ENCODE measurements around the gene TOMM22.

Gene TOMM22

GRCh38 chr22:38694940-38695339, 13.2 kb downstream of the TOMM22 start:
- TF ChIP-seq POLR2AphosphoS5 (IDR thresholded peaks at IDR 0.05; ENCODE audit: low read depth, low read length), result no peak
- TF ChIP-seq SIN3A (IDR thresholded peaks at IDR 0.05; ENCODE audit: borderline replicate concordance, insufficient read depth, low read length), result no peak
- TF ChIP-seq REST (IDR thresholded peaks at IDR 0.05; ENCODE audit: insufficient read depth in 1 of 2, low read depth in 2 of 2, low read length in 2 of 2), result no peak
- TF ChIP-seq FOXP2 (optimal IDR thresholded peaks at IDR 0.05; ENCODE audit: borderline replicate concordance, extremely low read depth, extremely low read length, insufficient read depth), result no peak
- TF ChIP-seq TAF1 (IDR thresholded peaks at IDR 0.05; ENCODE audit: borderline replicate concordance, insufficient read depth, low read length), result no peak

- TF ChIP-seq SIN3A (IDR thresholded peaks at IDR 0.05; ENCODE audit: borderline replicate concordance, insufficient read depth, low read length) (0 out of 2 replicates have a peak, but pooled peaks have one; percentile 39), FOXP2 (optimal IDR thresholded peaks at IDR 0.05; ENCODE audit: borderline replicate concordance, extremely low read depth, extremely low read length, insufficient read depth) (no peak)
These were observed 15.1 kb downstream of the TOMM22 start for GRCh38 chr22:38696606-38697424.

- TF ChIP-seq SIN3A (IDR thresholded peaks at IDR 0.05; ENCODE audit: borderline replicate concordance, insufficient read depth, low read length), result no peak
- TF ChIP-seq REST (IDR thresholded peaks at IDR 0.05; ENCODE audit: insufficient read depth in 1 of 2, low read depth in 2 of 2, low read length in 2 of 2), result no peak
- no peak for TF ChIP-seq TAF1 (IDR thresholded peaks at IDR 0.05; ENCODE audit: borderline replicate concordance, insufficient read depth, low read length)
- no peak for TF ChIP-seq POLR2AphosphoS5 (IDR thresholded peaks at IDR 0.05; ENCODE audit: low read depth, low read length)
- TF ChIP-seq FOXP2 (optimal IDR thresholded peaks at IDR 0.05; ENCODE audit: borderline replicate concordance, extremely low read depth, extremely low read length, insufficient read depth), result no peak
These were observed 15.8 kb downstream of the TOMM22 start for GRCh38 chr22:38697425-38698089.

GRCh38 chr22:38698407-38699094, 16.8 kb downstream of the TOMM22 start:
- TF ChIP-seq POLR2AphosphoS5 (IDR thresholded peaks at IDR 0.05; ENCODE audit: low read depth, low read length) (no peak), REST (IDR thresholded peaks at IDR 0.05; ENCODE audit: insufficient read depth in 1 of 2, low read depth in 2 of 2, low read length in 2 of 2) (no peak)

GRCh38 chr22:38699143-38699542, 17.4 kb downstream of the TOMM22 start:
- no peak for TF ChIP-seq TAF1 (IDR thresholded peaks at IDR 0.05; ENCODE audit: borderline replicate concordance, insufficient read depth, low read length)
- no peak for TF ChIP-seq POLR2AphosphoS5 (IDR thresholded peaks at IDR 0.05; ENCODE audit: low read depth, low read length)

GRCh38 chr22:38699784-38700183, 18.0 kb downstream of the TOMM22 start:
- no peak for TF ChIP-seq FOXP2 (optimal IDR thresholded peaks at IDR 0.05; ENCODE audit: borderline replicate concordance, extremely low read depth, extremely low read length, insufficient read depth)

All from PFSK-1 (cell line).